Adipocyte (in vitro differentiated cells): ENCODE data around the gene IQGAP1.

Source experiments
- DNase-seq: peaks from one replicate; pipeline ENCODE4 v3.0.0-alpha.2; 2015; ENCODE audit warnings: low read depth
- H3K27me3 ChIP-seq: replicated peaks from 2 replicates; pipeline ENCODE4 v1.7.0; 2013; ENCODE audit warnings: mild to moderate bottlenecking, low read length, moderate library complexity; ENCODE audit not compliant: control insufficient read depth, insufficient read depth
- H3K36me3 ChIP-seq: 2 replicates; pipeline ENCODE4 v1.7.0; 2013; ENCODE audit warnings: low read length, mild to moderate bottlenecking, moderate library complexity; ENCODE audit not compliant: control insufficient read depth, insufficient read depth, severe bottlenecking
- H3K4me1 ChIP-seq: 2 replicates; pipeline ENCODE4 v1.7.0; 2013; ENCODE audit warnings: mild to moderate bottlenecking, low read length, moderate library complexity; ENCODE audit not compliant: control insufficient read depth, insufficient read depth
- H3K4me3 ChIP-seq: 2 replicates; pipeline ENCODE4 v1.7.0; 2013; ENCODE audit warnings: mild to moderate bottlenecking, low read length, moderate library complexity
- H3K9ac ChIP-seq: 2 replicates; pipeline ENCODE4 v1.7.0; 2013; ENCODE audit warnings: mild to moderate bottlenecking, low read length, moderate library complexity
- H3K9me3 ChIP-seq: 2 replicates; pipeline ENCODE4 v1.7.0; 2013; ENCODE audit warnings: mild to moderate bottlenecking, low read length, moderate library complexity; ENCODE audit not compliant: control insufficient read depth

IQGAP1 gene

GRCh38 chr15:90381515-90381914 is 6.5 kb upstream of the IQGAP1 start:
- Histone ChIP-seq H3K27me3 (no peaks in the 10 kb centered on the region), H3K9me3 (peaks cover 8% of the 10 kb centered on the region), H3K4me1 (no peaks in the 10 kb centered on the region), H3K36me3 (no peaks in the 10 kb centered on the region), H3K9ac (no peak overlapping the region), H3K4me3 (no peak overlapping the region)
- DNase-seq, result no peak

- Histone ChIP-seq H3K36me3 (no peaks in the 10 kb centered on the region), H3K4me1 (peaks cover under 1% of the 10 kb centered on the region), H3K27me3 (no peaks in the 10 kb centered on the region), H3K4me3 (no peak overlapping the region), H3K9ac (no peak overlapping the region), H3K9me3 (peaks cover 8% of the 10 kb centered on the region)
- no peak for DNase-seq
These were observed 5.7 kb upstream of the IQGAP1 start for GRCh38 chr15:90382320-90382719.

DNA sequence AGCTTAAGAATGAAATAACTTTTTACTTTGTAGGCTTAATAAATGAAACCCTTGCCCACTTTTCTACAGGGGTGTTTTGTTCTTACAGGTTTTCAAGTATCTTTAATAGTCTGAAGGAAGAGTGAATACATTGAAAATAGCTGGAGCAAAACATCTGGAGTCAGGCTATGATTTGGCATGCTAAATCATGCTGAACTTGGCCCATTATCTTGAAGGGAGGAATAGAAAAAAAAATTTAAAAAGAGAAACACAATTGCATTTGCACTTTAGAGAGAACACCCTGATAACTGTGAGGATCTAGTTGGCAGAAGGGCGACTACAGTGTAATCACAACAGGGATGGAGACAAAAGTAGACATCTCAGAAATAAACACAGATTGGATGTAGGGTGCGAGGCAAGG is 1.8 kb upstream of the IQGAP1 start:
- no peaks in the 10 kb centered on the region for H3K27me3 ChIP-seq
- DNase-seq, result no peak
- H3K9me3 ChIP-seq, result no peaks in the 10 kb centered on the region
- peaks cover 19% of the 10 kb centered on the region for H3K4me1 ChIP-seq
- no peak overlapping the region for H3K9ac ChIP-seq
- H3K36me3 ChIP-seq, result peaks cover 8% of the 10 kb centered on the region
- no peak overlapping the region for H3K4me3 ChIP-seq

GRCh38 chr15:90388462-90389380 is 679 bp downstream of the IQGAP1 start:
- Histone ChIP-seq H3K27me3 (no peaks in the 10 kb centered on the region), H3K9me3 (no peaks in the 10 kb centered on the region), H3K36me3 (peaks cover 24% of the 10 kb centered on the region), H3K4me1 (peaks cover 24% of the 10 kb centered on the region), H3K4me3 (peak overlapping the region; percentile 97), H3K9ac (peak overlapping the region; percentile 96)
- DNase-seq, result peak; percentile 89

GRCh38 chr15:90389513-90389912 is 1.5 kb downstream of the IQGAP1 start:
- peak overlapping the region; percentile 96 for H3K9ac ChIP-seq
- no peaks in the 10 kb centered on the region for H3K27me3 ChIP-seq
- DNase-seq, result no peak
- H3K4me1 ChIP-seq, result peaks cover 24% of the 10 kb centered on the region
- peaks cover 24% of the 10 kb centered on the region for H3K36me3 ChIP-seq
- H3K9me3 ChIP-seq, result no peaks in the 10 kb centered on the region
- H3K4me3 ChIP-seq, result peak overlapping the region; percentile 97

DNA sequence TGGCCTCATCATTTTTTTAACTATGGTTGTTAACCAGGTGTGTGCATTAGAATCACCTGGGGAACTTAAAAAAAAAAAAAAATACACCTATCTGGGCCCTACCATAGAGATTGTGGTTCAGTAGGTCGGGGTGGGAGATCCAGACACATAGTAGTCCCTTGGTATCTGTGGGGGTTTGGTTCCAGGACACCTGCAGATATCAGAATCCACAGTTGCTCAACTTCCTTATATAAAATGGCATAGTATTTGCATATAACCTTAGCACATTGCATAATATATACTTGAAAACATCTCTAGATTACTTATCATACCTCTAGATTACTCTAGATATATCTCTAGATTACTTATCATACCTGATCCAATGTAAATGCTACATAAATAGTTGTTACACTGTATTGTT is 5.0 kb downstream of the IQGAP1 start:
- no peaks in the 10 kb centered on the region for H3K9me3 ChIP-seq
- H3K4me1 ChIP-seq, result peaks cover 36% of the 10 kb centered on the region
- no peaks in the 10 kb centered on the region for H3K27me3 ChIP-seq
- no peak overlapping the region for H3K9ac ChIP-seq
- peaks cover 24% of the 10 kb centered on the region for H3K36me3 ChIP-seq
- DNase-seq, result no peak
- H3K4me3 ChIP-seq, result no peak overlapping the region

- H3K27me3 ChIP-seq, result no peaks in the 10 kb centered on the region
- H3K9me3 ChIP-seq, result no peaks in the 10 kb centered on the region
These were observed 6.0 kb downstream of the IQGAP1 start for GRCh38 chr15:90394074-90394473.

DNA sequence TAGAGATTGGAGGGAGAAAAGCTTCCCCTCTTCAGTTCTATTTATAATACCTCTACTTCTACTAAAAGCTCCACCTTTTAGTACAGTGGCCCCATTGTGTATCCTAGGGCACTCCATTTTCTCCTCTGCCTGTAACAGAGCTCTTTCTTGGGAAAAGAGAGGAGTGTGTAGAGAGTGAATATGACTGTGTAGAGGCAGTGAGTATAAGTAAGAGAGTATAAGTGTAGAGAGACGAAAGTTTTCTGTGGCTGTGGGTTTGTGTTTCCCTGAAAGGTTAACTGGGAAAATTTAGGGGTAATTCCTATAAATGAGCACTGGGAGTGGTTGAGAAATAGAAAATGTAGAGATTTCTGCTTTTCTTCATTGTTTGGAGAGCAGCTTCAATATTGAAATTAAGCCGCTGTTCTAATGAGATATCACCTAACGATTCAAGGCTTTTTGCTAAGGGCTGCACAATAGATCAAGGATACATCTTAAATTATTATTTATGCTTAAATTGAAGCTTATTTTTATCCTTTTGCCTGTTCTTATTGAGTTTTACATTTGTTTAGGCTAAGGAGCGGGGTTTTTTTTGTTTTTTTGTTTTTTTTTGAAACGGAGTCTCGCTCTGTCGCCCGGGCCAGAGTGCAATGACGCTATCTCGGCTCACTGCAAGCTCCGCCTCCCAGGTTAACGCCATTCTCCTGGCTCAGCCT is 6.9 kb downstream of the IQGAP1 start:
- Histone ChIP-seq H3K9ac (no peak overlapping the region), H3K36me3 (peaks cover 24% of the 10 kb centered on the region), H3K27me3 (no peaks in the 10 kb centered on the region), H3K9me3 (no peaks in the 10 kb centered on the region), H3K4me1 (peaks cover 28% of the 10 kb centered on the region), H3K4me3 (no peak overlapping the region)
- no peak for DNase-seq

More at GRCh38 chr15:90394074-90394473, 6.0 kb downstream of the IQGAP1 start:
- DNase-seq, result no peak
- Histone ChIP-seq H3K4me1 (peaks cover 35% of the 10 kb centered on the region), H3K36me3 (peaks cover 24% of the 10 kb centered on the region), H3K4me3 (no peak overlapping the region), H3K9ac (no peak overlapping the region)

DNA sequence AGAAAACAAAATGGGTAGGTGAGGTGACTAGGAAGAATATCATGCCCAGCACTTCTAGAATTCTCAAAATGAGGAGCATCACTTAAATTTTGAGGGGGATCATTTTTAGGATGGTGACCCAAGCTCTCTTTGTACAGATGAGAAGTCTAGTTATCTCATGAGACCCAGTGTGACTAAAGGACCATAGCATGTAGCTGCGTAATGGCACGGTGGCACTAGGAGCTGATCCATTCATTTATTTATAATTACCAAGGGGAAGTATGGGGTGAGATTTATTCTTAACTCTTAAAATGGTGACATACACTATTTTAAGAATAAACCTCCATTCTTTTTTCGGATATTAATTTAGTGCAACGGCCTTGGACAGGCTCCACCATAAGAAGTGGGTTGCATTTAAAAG is 8.3 kb downstream of the IQGAP1 start:
- Histone ChIP-seq H3K36me3 (peaks cover 15% of the 10 kb centered on the region), H3K27me3 (no peaks in the 10 kb centered on the region), H3K9ac (no peak overlapping the region), H3K4me1 (peaks cover 35% of the 10 kb centered on the region), H3K9me3 (no peaks in the 10 kb centered on the region), H3K4me3 (no peak overlapping the region)
- DNase-seq, result no peak

- Histone ChIP-seq H3K9ac (peak overlapping the region; percentile 18), H3K4me3 (peak overlapping the region; percentile 70), H3K9me3 (no peaks in the 10 kb centered on the region), H3K27me3 (no peaks in the 10 kb centered on the region), H3K36me3 (no peaks in the 10 kb centered on the region), H3K4me1 (peaks cover 61% of the 10 kb centered on the region)
- no peak for DNase-seq
These were observed 12.1 kb downstream of the IQGAP1 start for GRCh38 chr15:90400005-90400758.

GRCh38 chr15:90400759-90401314 is 12.8 kb downstream of the IQGAP1 start:
- peak; percentile 96 for DNase-seq
- Histone ChIP-seq H3K9ac (peak overlapping the region; percentile 18), H3K9me3 (no peaks in the 10 kb centered on the region), H3K36me3 (no peaks in the 10 kb centered on the region), H3K4me1 (peaks cover 64% of the 10 kb centered on the region), H3K4me3 (peak overlapping the region; percentile 70), H3K27me3 (no peaks in the 10 kb centered on the region)
